Fibroblast of the aortic adventitia (primary cell): ENCODE results near the gene CXCL1. TPM values are rescaled to one million over a fixed set of nuclear protein-coding genes. Genes with fewer than 3 reads are reported as not detected.

Experiments used
- DNase-seq: peaks from one replicate; pipeline ENCODE4 v3.0.0-alpha.2; 2010; ENCODE audit warnings: low read depth
- H3K4me3 ChIP-seq: 2 replicates; pipeline ENCODE4 v1.5.1; 2011; ENCODE audit warnings: low read depth, mild to moderate bottlenecking, control low read depth, low read length, moderate library complexity
- CTCF ChIP-seq: IDR thresholded peaks from 2 replicates; pipeline ENCODE4 v1.5.1; 2011; ENCODE audit warnings: mild to moderate bottlenecking, low read length, control low read depth, inconsistent platforms; ENCODE audit not compliant: insufficient read depth
- total RNA-seq: library from RNA; depleted of rRNA; stranded (reverse); fragments of >200 nt; gene quantifications from 2 replicates; pipeline ENCODE4 v1.2.3, GENCODE V29; 2012; ENCODE audit warnings: low replicate concordance

The CXCL1 gene
- total RNA-seq, 1 donor = 5.2 TPM

- no peak for TF ChIP-seq CTCF
- DNase-seq = peak; percentile 81
- no peak overlapping the region for H3K4me3 ChIP-seq
These were observed 4.2 kb upstream of the CXCL1 start for GRCh38 chr4:73864961-73865360.

GRCh38 chr4:73865431-73866096 is 3.6 kb upstream of the CXCL1 start:
- TF ChIP-seq CTCF = no peak
- no peak for DNase-seq

GRCh38 chr4:73866246-73866645 is 2.9 kb upstream of the CXCL1 start:
- no peak for TF ChIP-seq CTCF
- H3K4me3 ChIP-seq = no peak overlapping the region
- DNase-seq = no peak

More at GRCh38 chr4:73865431-73866096, 3.6 kb upstream of the CXCL1 start:
- no peak overlapping the region for H3K4me3 ChIP-seq

- TF ChIP-seq CTCF = no peak
- no peak overlapping the region for H3K4me3 ChIP-seq
- no peak for DNase-seq
These were observed 1.4 kb upstream of the CXCL1 start for GRCh38 chr4:73867783-73868182.

- H3K4me3 ChIP-seq = peak overlapping the region; percentile 72
- DNase-seq = peak; percentile 38
- no peak for TF ChIP-seq CTCF
These were observed 725 bp upstream of the CXCL1 start for GRCh38 chr4:73868206-73869129.

GRCh38 chr4:73870260-73870659 is 1.1 kb downstream of the CXCL1 start:
- H3K4me3 ChIP-seq = peak overlapping the region; percentile 72
- DNase-seq = peak; percentile 37
- TF ChIP-seq CTCF = no peak
